Tibial nerve (tissue), 4 donors: ENCODE measurements around the gene RNF207. TPM values are rescaled to one million over a fixed set of nuclear protein-coding genes. Genes with fewer than 3 reads are reported as not detected.
"Not testable (repeated sequence)": the region's sequence is repeated elsewhere in the genome, so short reads cannot be mapped to it uniquely, and the experiment has no call there.

Source experiments
- DNase-seq, 2 donors: peaks; one replicate each; pipeline ENCODE4 v3.0.0-alpha.2; 2019; ENCODE audit warnings: low spot score in 2 of 2
- H3K27ac ChIP-seq, 4 donors: fragments of 200-600 bp; sonication (generic) in 3 of 4; one replicate each; pipeline ENCODE4 v1.5.1; 2017 to 2019; ENCODE audit warnings: mild to moderate bottlenecking in 1 of 4
- H3K27me3 ChIP-seq, 2 donors: fragments of 200-600 bp; sonication (generic) in 1 of 2; one replicate each; pipeline versions ENCODE4 v1.5.1 to v1.6.0; 2017 to 2019
- H3K36me3 ChIP-seq, 3 donors: fragments of 200-600 bp; sonication (generic); one replicate each; pipeline ENCODE4 v1.5.1; 2018 to 2019
- H3K4me1 ChIP-seq, 4 donors: fragments of 200-600 bp; sonication (generic) in 3 of 4; one replicate each; pipeline ENCODE4 v1.5.1; 2017 to 2019
- H3K4me3 ChIP-seq, 4 donors: fragments of 200-600 bp; sonication (generic) in 3 of 4; one replicate each; pipeline ENCODE4 v1.5.1; 2017 to 2019; ENCODE audit warnings: mild to moderate bottlenecking in 1 of 4, moderate library complexity in 1 of 4
- H3K9me3 ChIP-seq, 4 donors: fragments of 200-600 bp; sonication (generic) in 3 of 4; one replicate each; pipeline ENCODE4 v1.5.1; 2017 to 2019
- CTCF ChIP-seq, 5 experiments: fragments of 200-600 bp in 3 of 5; fragments of 450-650 bp in 2 of 5; sonication (generic) in 3 of 5; IDR thresholded peaks; one replicate each; pipeline ENCODE4 v1.5.1; 2016 to 2019; ENCODE audit warnings: antibody characterized with exemption in 5 of 5, mild to moderate bottlenecking in 3 of 5, moderate library complexity in 2 of 5
- EP300 ChIP-seq, 2 donors: sonication (generic); formaldehyde crosslinking; IDR thresholded peaks; one replicate each; pipeline ENCODE4 v1.6.1; 2017; ENCODE audit warnings: antibody characterized with exemption in 2 of 2, mild to moderate bottlenecking in 1 of 2
- POLR2A ChIP-seq, 2 donors: fragments of 450-650 bp; IDR thresholded peaks; one replicate each; pipeline ENCODE4 v1.6.1; 2017; ENCODE audit warnings: antibody characterized with exemption in 2 of 2, mild to moderate bottlenecking in 2 of 2, moderate library complexity in 2 of 2
- WGBS, 2 donors: methylation state at CpG; one replicate each; pipeline ENCODE4 v1.1.5; 2018; 5-methylcytosine and 5-hydroxymethylcytosine counted together
- total RNA-seq, 4 donors: library from RNA; depleted of rRNA; stranded (reverse); fragments of >200 nt; gene quantifications; one replicate each; pipeline ENCODE4 v1.1.0, GENCODE V29; 2016

The RNF207 gene
- total RNA-seq, 4 donors from 2014 or later = 22.3 to 128 (median 42.3) TPM

- Histone ChIP-seq H3K9me3 (no peaks in the 10 kb centered on the region), H3K27me3 (peaks cover 0 to 8% of the 10 kb centered on the region in 2 donors), H3K4me1 (peaks cover 0 to 25% (median 13%) of the 10 kb centered on the region in 4 donors), H3K36me3 (peaks cover 0 to 35% (median 0%) of the 10 kb centered on the region in 3 donors), H3K27ac (no peak overlapping the region), H3K4me3 (no peak overlapping the region)
- TF ChIP-seq CTCF (IDR thresholded peaks at IDR 0.05) (no peak), POLR2A (IDR thresholded peaks at IDR 0.05) (no peak), EP300 (IDR thresholded peaks at IDR 0.05) (no peak)
- no peak for DNase-seq
- WGBS, 2 donors = 69 to 72% methylated on average over 19 to 20 of the region's 20 CpGs
These were observed 6.5 kb downstream of the RNF207 start for GRCh38 chr1:6212193-6212959.

- Histone ChIP-seq H3K27ac (no peak overlapping the region), H3K9me3 (no peaks in the 10 kb centered on the region), H3K27me3 (no peaks in the 10 kb centered on the region), H3K36me3 (peaks cover 0 to 46% (median 0%) of the 10 kb centered on the region in 3 donors), H3K4me3 (no peak overlapping the region), H3K4me1 (peaks cover 0 to 13% (median 0%) of the 10 kb centered on the region in 4 donors)
- DNase-seq = no peak
- no peak for TF ChIP-seq EP300 (IDR thresholded peaks at IDR 0.05)
- no peak for TF ChIP-seq CTCF (IDR thresholded peaks at IDR 0.05)
- no peak for TF ChIP-seq POLR2A (IDR thresholded peaks at IDR 0.05)
- 80 to 89% methylated on average over 16 of the region's 16 CpGs for WGBS, 2 donors
These were observed 12.7 kb downstream of the RNF207 start for GRCh38 chr1:6218375-6219164.

GRCh38 chr1:6219641-6220040 is 13.7 kb downstream of the RNF207 start:
- H3K4me3 ChIP-seq, H3K27ac ChIP-seq, H3K27me3 ChIP-seq, DNase-seq, H3K9me3 ChIP-seq: not testable (repeated sequence)
- peaks cover 0 to 13% (median 0%) of the 10 kb centered on the region in 4 donors for H3K4me1 ChIP-seq
- peaks cover 0 to 57% (median 5%) of the 10 kb centered on the region in 3 donors for H3K36me3 ChIP-seq
- WGBS, 2 donors = 86 to 89% methylated on average over 11 of the region's 11 CpGs

- WGBS, 2 donors = 68 to 86% methylated on average over 2 to 8 of the region's 8 CpGs
- TF ChIP-seq EP300 (IDR thresholded peaks at IDR 0.05) = no peak
- no peak for TF ChIP-seq CTCF (IDR thresholded peaks at IDR 0.05)
- TF ChIP-seq POLR2A (IDR thresholded peaks at IDR 0.05) = no peak
- peaks cover 0 to 63% (median 5%) of the 10 kb centered on the region in 3 donors for H3K36me3 ChIP-seq
- H3K27me3 ChIP-seq = no peaks in the 10 kb centered on the region
- H3K9me3 ChIP-seq = no peaks in the 10 kb centered on the region
- peaks cover 0 to 13% (median 0%) of the 10 kb centered on the region in 4 donors for H3K4me1 ChIP-seq
- DNase-seq = no peak
- H3K4me3 ChIP-seq = no peak overlapping the region
- H3K27ac ChIP-seq = no peak overlapping the region
These were observed 14.3 kb downstream of the RNF207 start for GRCh38 chr1:6220236-6220635.

GRCh38 chr1:6221210-6221784 is 15.4 kb downstream of the RNF207 start:
- TF ChIP-seq CTCF (IDR thresholded peaks at IDR 0.05) (no peak), EP300 (IDR thresholded peaks at IDR 0.05) (no peak), POLR2A (IDR thresholded peaks at IDR 0.05) (no peak)
- 89 to 90% methylated on average over 12 of the region's 12 CpGs for WGBS, 2 donors
- H3K4me3 ChIP-seq = no peak overlapping the region
- DNase-seq = no peak
- H3K27me3 ChIP-seq = no peaks in the 10 kb centered on the region
- no peak overlapping the region for H3K27ac ChIP-seq
- peaks cover 0 to 13% (median 0%) of the 10 kb centered on the region in 4 donors for H3K4me1 ChIP-seq
- no peaks in the 10 kb centered on the region for H3K9me3 ChIP-seq
- peaks cover 0 to 63% (median 5%) of the 10 kb centered on the region in 3 donors for H3K36me3 ChIP-seq
